K562 (cell line): Measurements from ENCODE around the gene RBFOX2. TPM values are rescaled to one million over a fixed set of nuclear protein-coding genes. Genes with fewer than 3 reads are reported as not detected.

ENCODE experiments used
- ATAC-seq: fragments of 200-7000 bp; cut with Tn5 transposase; 3 replicates; pipeline ENCODE4 v1.9.1; 2020; ENCODE audit warnings: moderate library complexity
- BruUV-seq: library from RNA; stranded (reverse); fragments of 400-500 nt; replicated peaks from 2 replicates; lab custom pipeline; 2021; lab: Mats Ljungman, UMichigan
- CTCF ChIA-PET: fragments of 300-600 bp; formaldehyde crosslinking; extraction: SDS; loops from one replicate; lab custom pipeline; 2021; ENCODE audit warnings: low intra/inter-chr PET ratio; lab: Yijun Ruan, JAX
- POLR2A ChIA-PET: fragments of 300-600, 350-650 bp; sonication (Branson Sonifier 250); formaldehyde crosslinking; extraction: SDS; loops from one replicate; lab custom pipeline; 2021; ENCODE audit warnings: antibody characterized with exemption, inconsistent platforms; lab: Yijun Ruan, JAX
- DNase-seq, 4 experiments: peaks; one replicate each; pipeline versions ENCODE4 v3.0.0 to v3.0.0-alpha.2; 2011 to 2018; ENCODE audit warnings: low spot score in 3 of 4, mixed read lengths in 3 of 4; ENCODE audit errors: extremely low read depth in 1 of 4
- FAIRE-seq: peaks from 2 replicates; lab custom pipeline; 2011; peaks lifted over from hg19 to GRCh38; lab: Jason Lieb, UNC
- H2AFZ ChIP-seq: 2 replicates; pipeline ENCODE4 v1.6.0; 2011; ENCODE audit warnings: low read depth, low read length, control low read depth, inconsistent platforms
- H3K27ac ChIP-seq: fragments of 200-600 bp; 3 replicates; pipeline ENCODE4 v1.8.0; 2011; ENCODE audit warnings: low read depth, mild to moderate bottlenecking, control low read depth, inconsistent platforms, low read length, moderate library complexity, mixed read lengths; ENCODE audit errors: extremely low read depth
- H3K27me3 ChIP-seq, 2 experiments: fragments of 300-600 bp in 1 of 2; 2 replicates in 1 of 2; 3 replicates in 1 of 2; pipeline versions ENCODE4 v1.6.0 to v1.8.0; 2011; ENCODE audit warnings: inconsistent platforms in 2 of 2, low read length in 2 of 2, mild to moderate bottlenecking in 1 of 2, mixed read lengths in 1 of 2, moderate library complexity in 1 of 2; ENCODE audit not compliant: control insufficient read depth in 2 of 2, insufficient read depth in 2 of 2
- H3K36me3 ChIP-seq: fragments of 300-600 bp; 3 replicates; pipeline ENCODE4 v1.8.0; 2011; ENCODE audit warnings: mild to moderate bottlenecking, low read length, inconsistent platforms; ENCODE audit not compliant: control insufficient read depth, insufficient read depth
- H3K4me1 ChIP-seq, 2 experiments: fragments of 200-600 bp in 1 of 2; replicated peaks in 1 of 2; 2 replicates in 1 of 2; 3 replicates in 1 of 2; pipeline versions ENCODE4 v1.5.1 to v1.8.0; 2011; ENCODE audit warnings: inconsistent platforms in 2 of 2, low read length in 2 of 2, mild to moderate bottlenecking in 1 of 2, mixed read lengths in 1 of 2, moderate library complexity in 1 of 2; ENCODE audit not compliant: control insufficient read depth in 2 of 2, insufficient read depth in 2 of 2
- H3K4me2 ChIP-seq: 2 replicates; pipeline ENCODE4 v1.6.1; 2011; ENCODE audit warnings: low read length, control low read depth, inconsistent platforms, mixed read lengths; ENCODE audit not compliant: insufficient read depth
- H3K4me3 ChIP-seq: fragments of 200-600 bp; sonication (generic), shearing (Covaris generic); 2 replicates; pipeline ENCODE4 v1.5.1; 2016; ENCODE audit warnings: control low read depth, inconsistent platforms
- H3K79me2 ChIP-seq: fragments of 200-600 bp; 3 replicates; pipeline ENCODE4 v1.8.0; 2011; ENCODE audit warnings: low read length, inconsistent platforms; ENCODE audit not compliant: control insufficient read depth, insufficient read depth
- H3K9ac ChIP-seq, 2 experiments: 2 replicates each; pipeline versions ENCODE4 v1.6.0 to v1.6.1; 2011; ENCODE audit warnings: low read depth in 2 of 2, low read length in 2 of 2, control low read depth in 1 of 2, inconsistent platforms in 1 of 2, mild to moderate bottlenecking in 1 of 2, mixed read lengths in 1 of 2; ENCODE audit not compliant: insufficient read depth in 1 of 2
- H3K9me1 ChIP-seq: one replicate; pipeline ENCODE4 v1.6.0; 2011; ENCODE audit warnings: inconsistent platforms, mild to moderate bottlenecking, low read length, moderate library complexity; ENCODE audit not compliant: control insufficient read depth, insufficient read depth
- H3K9me3 ChIP-seq: replicated peaks from 2 replicates; pipeline ENCODE4 v1.5.1; 2011; ENCODE audit warnings: low read depth, low read length, inconsistent platforms; ENCODE audit not compliant: control insufficient read depth, insufficient read depth
- H4K20me1 ChIP-seq: replicated peaks from 2 replicates; pipeline ENCODE4 v1.6.1; 2011; ENCODE audit warnings: low read length, inconsistent platforms, mixed read lengths; ENCODE audit not compliant: control insufficient read depth, insufficient read depth
- BMI1 ChIP-seq: fragments of 150-350 bp; IDR thresholded peaks from 2 replicates; pipeline ENCODE4 v1.6.1; 2014; ENCODE audit warnings: low read length
- EGR1 ChIP-seq: fragments of 450-650 bp; conservative IDR thresholded peaks from 2 replicates; pipeline ENCODE4 v1.6.1; 2017; ENCODE audit warnings: mild to moderate bottlenecking
- EHMT2 ChIP-seq: fragments of 450-650 bp; IDR thresholded peaks from 2 replicates; pipeline ENCODE4 v1.6.1; 2018; ENCODE audit warnings: antibody characterized with exemption
- FOXM1 ChIP-seq, 2 experiments: fragments of 450-650 bp in 1 of 2; sonication (generic) in 1 of 2; formaldehyde crosslinking in 1 of 2; IDR thresholded peaks; 2 replicates each; pipeline versions ENCODE4 v1.6.1 to v1.9.0; 2017 to 2022; ENCODE audit warnings: low read depth in 2 of 2, mild to moderate bottlenecking in 2 of 2, missing genetic modification reagents in 1 of 2, moderate library complexity in 1 of 2
- MAFG ChIP-seq: fragments of 450-650 bp; conservative IDR thresholded peaks from 2 replicates; pipeline ENCODE4 v1.6.1; 2016; ENCODE audit warnings: missing genetic modification characterization, missing compliant biosample characterization
- WGBS: fragments of 100-300 bp; shearing (Covaris generic); methylation state at CpG from one replicate; pipeline ENCODE4 v1.1.6; 2016; ENCODE audit warnings: low coverage, mixed read lengths; ENCODE audit not compliant: insufficient coverage; ENCODE audit errors: missing lambda C conversion rate; 5-methylcytosine and 5-hydroxymethylcytosine counted together
- in situ Hi-C: fragments of 300-500 bp; cut with MboI; formaldehyde crosslinking; loops from 4 replicates; pipeline ENCODE4 v1.15.0; 2018; ENCODE audit warnings: inconsistent platforms, mixed read lengths
- intact Hi-C: fragments of 100-400 bp; cut with micrococcal nuclease; formaldehyde crosslinking; loops from 2 replicates; pipeline ENCODE4 v1.14.2; 2022
- polyA plus RNA-seq, 8 experiments: library from polyadenylated mRNA; depleted of rRNA in 4 of 8; stranded (reverse) in 5 of 8; unstranded in 3 of 8; fragments of >200 nt; fragmentation: Nextera tagmentation in 2 of 8; fragmentation: Illumina TruSeq in 1 of 8; extraction: Ambion mirVana in 2 of 8; extraction: Trizol in 1 of 8; gene quantifications; 2 replicates each; pipeline versions ENCODE4 v1.2.1 to v1.2.3, GENCODE V29; 2011 to 2014; ENCODE audit warnings: inconsistent platforms in 1 of 8, missing spikeins in 1 of 8
- total RNA-seq, 7 experiments: library from RNA; depleted of rRNA in 6 of 7; stranded (reverse); fragments of >200 nt in 6 of 7; fragmentation: Illumina TruSeq in 2 of 7; extraction: Trizol in 2 of 7; gene quantifications; 2 replicates each; pipeline versions ENCODE4 v1.2.1 to v1.2.3, GENCODE V29; 2011 to 2021; ENCODE audit warnings: low replicate concordance in 1 of 7
- TF ChIP-seq, protein P1 (sequence below): sonication (generic); formaldehyde crosslinking; IDR thresholded peaks from 2 replicates; pipeline ENCODE4 v1.8.0; 2023; ENCODE audit warnings: missing genetic modification reagents, mild to moderate bottlenecking, borderline replicate concordance
- TF ChIP-seq, protein P2 (sequence below): IDR thresholded peaks from 2 replicates; pipeline ENCODE4 v1.6.1; 2016; ENCODE audit warnings: missing genetic modification characterization, missing compliant biosample characterization

Gene RBFOX2
- total and polyA plus RNA-seq, 9 of the 15 experiments (the other 6 are each of a cell fraction or from before 2014, with no cell fraction given) = 5.8 to 24.8 (median 14.2) TPM

DNA sequence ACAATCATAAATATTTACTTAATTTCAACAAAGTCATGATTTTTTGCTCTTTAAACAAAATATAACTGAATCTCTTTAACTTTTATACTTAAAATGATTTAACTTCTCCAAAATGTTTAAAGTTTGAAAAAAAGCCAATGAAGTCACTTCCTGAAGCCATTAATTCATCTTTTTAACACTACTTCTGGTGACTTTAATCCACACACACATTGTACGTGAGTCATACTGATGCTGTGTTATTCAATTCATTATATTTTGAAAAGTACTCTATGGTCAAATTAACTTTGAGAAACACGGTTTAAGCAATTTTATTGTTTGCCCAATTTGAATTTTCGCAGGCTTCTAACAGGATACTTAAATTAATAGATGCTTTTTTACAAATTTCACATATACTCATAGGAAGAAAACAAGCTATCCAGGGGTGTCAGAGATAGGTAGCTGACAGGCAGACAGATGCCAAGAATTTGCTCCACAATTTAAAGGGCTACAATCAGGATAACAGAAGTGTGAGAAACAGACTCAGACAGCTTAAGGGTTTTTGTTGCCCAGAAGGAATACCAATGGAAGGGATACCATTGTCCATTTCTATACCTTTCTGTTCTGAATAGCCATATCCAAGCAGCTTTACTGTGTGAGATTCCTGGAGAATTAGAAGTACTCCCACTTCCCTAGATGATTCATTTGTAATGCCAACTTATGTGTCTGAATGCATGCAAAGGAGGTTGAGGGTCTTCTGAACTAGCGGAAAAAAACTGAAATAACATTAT lies 118.4 kb downstream of the RBFOX2 start:
- TF ChIP-seq EGR1 = no peak
- TF ChIP-seq, protein P1, sequence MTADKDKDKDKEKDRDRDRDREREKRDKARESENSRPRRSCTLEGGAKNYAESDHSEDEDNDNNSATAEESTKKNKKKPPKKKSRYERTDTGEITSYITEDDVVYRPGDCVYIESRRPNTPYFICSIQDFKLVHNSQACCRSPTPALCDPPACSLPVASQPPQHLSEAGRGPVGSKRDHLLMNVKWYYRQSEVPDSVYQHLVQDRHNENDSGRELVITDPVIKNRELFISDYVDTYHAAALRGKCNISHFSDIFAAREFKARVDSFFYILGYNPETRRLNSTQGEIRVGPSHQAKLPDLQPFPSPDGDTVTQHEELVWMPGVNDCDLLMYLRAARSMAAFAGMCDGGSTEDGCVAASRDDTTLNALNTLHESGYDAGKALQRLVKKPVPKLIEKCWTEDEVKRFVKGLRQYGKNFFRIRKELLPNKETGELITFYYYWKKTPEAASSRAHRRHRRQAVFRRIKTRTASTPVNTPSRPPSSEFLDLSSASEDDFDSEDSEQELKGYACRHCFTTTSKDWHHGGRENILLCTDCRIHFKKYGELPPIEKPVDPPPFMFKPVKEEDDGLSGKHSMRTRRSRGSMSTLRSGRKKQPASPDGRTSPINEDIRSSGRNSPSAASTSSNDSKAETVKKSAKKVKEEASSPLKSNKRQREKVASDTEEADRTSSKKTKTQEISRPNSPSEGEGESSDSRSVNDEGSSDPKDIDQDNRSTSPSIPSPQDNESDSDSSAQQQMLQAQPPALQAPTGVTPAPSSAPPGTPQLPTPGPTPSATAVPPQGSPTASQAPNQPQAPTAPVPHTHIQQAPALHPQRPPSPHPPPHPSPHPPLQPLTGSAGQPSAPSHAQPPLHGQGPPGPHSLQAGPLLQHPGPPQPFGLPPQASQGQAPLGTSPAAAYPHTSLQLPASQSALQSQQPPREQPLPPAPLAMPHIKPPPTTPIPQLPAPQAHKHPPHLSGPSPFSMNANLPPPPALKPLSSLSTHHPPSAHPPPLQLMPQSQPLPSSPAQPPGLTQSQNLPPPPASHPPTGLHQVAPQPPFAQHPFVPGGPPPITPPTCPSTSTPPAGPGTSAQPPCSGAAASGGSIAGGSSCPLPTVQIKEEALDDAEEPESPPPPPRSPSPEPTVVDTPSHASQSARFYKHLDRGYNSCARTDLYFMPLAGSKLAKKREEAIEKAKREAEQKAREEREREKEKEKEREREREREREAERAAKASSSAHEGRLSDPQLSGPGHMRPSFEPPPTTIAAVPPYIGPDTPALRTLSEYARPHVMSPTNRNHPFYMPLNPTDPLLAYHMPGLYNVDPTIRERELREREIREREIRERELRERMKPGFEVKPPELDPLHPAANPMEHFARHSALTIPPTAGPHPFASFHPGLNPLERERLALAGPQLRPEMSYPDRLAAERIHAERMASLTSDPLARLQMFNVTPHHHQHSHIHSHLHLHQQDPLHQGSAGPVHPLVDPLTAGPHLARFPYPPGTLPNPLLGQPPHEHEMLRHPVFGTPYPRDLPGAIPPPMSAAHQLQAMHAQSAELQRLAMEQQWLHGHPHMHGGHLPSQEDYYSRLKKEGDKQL (CRISPR knock-in tag) = no peak
- TF ChIP-seq MAFG (tag) = no peak
- TF ChIP-seq, protein P2, sequence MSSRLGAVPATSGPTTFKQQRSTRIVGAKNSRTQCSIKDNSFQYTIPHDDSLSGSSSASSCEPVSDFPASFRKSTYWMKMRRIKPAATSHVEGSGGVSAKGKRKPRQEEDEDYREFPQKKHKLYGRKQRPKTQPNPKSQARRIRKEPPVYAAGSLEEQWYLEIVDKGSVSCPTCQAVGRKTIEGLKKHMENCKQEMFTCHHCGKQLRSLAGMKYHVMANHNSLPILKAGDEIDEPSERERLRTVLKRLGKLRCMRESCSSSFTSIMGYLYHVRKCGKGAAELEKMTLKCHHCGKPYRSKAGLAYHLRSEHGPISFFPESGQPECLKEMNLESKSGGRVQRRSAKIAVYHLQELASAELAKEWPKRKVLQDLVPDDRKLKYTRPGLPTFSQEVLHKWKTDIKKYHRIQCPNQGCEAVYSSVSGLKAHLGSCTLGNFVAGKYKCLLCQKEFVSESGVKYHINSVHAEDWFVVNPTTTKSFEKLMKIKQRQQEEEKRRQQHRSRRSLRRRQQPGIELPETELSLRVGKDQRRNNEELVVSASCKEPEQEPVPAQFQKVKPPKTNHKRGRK (tag) = no peak
- TF ChIP-seq FOXM1 (IDR thresholded peaks at IDR 0.05; ENCODE audit: low read depth) = no peak
- TF ChIP-seq FOXM1 (CRISPR knock-in tag; IDR thresholded peaks at IDR 0.05; ENCODE audit: low read depth) = no peak
- TF ChIP-seq BMI1 = no peak
- no peak for TF ChIP-seq EHMT2
- intact Hi-C loops = loop anchor here (10.0 kb wide), 1 partner anchor 65 kb away; no protein-coding TSS in a partner anchor
- CTCF ChIA-PET = no interaction called here

More for the DNA sequence above, 118.4 kb downstream of the RBFOX2 start:
- Histone ChIP-seq H3K4me2 (no peak overlapping the region), H4K20me1 (no peaks in the 10 kb centered on the region), H3K27me3 (no peaks in the 10 kb centered on the region), H3K36me3 (no peaks in the 10 kb centered on the region), H3K9me1 (no peaks in the 10 kb centered on the region), H3K79me2 (peaks cover 8% of the 10 kb centered on the region), H3K9me3 (no peaks in the 10 kb centered on the region), H3K4me3 (no peak overlapping the region), H2AFZ (no peak overlapping the region), H3K4me1 (peaks cover 0 to 11% of the 10 kb centered on the region in 2 experiments; a peak in 2 of 5 replicates), H3K27ac (no peak overlapping the region), H3K9ac (no peak overlapping the region)
- ATAC-seq (no peak), DNase-seq (no peak), FAIRE-seq (no peak)
- POLR2A ChIA-PET = no interaction called here
- WGBS = 87% methylated on average over 4 of the region's 4 CpGs
- in situ Hi-C loops = no loop called here
- BruUV-seq = no TSS peak
